GM18858 (cell line): ENCODE data around the gene COL19A1.

Source experiments
- ATAC-seq: cut with Tn5 transposase; IDR thresholded peaks from one replicate; pipeline ENCODE4 v1.9.1; 2021; ENCODE audit not compliant: unreplicated experiment

Gene COL19A1

DNA sequence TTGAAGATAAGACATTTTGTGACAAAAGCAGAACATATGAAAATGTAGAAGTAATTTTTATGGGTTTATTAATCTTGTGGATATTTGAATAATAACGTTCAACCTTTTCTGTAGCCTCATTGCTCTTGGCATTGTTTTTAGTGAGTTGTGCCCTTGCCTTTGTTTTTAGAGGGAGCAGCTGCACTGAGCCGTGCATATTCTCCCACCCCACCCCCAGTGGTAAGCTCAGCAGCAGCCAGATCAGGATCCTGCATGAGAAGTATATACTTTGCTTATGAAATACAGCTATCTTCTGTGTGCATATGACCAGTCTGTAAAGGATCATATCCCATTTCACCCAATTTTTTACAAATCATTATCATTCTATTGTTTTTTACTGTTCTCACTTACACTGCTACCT lies 252.3 kb downstream of the COL19A1 start:
- ATAC-seq, result no peak

DNA sequence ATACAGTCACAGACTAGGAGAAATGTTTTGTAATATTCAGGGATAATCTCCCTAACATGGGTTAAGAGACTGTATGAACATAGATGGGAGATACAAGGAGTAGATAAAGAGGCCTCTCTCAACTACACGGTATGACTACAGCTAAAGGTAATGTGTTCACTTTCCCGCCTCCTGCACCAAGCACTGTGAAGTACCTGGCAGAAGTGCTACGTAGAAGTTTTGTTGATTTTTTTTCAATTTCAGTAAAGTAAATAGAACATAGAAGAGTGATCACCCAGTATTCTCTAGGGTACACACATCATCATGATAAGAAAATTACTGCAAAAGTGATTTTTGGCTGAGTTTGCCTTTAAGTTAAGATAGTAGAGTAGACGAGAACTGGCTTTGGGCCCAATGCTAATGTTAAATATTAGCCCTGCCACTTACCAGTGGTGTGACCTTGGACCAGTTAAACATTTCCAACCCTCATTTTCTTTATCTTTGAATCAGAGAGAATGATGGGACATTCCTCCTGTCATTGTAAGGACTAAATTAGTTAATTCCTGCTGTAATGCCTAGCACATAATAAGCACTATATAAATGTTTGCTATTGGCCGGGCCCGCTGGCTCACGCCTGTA lies 253.0 kb downstream of the COL19A1 start:
- ATAC-seq, result no peak

DNA sequence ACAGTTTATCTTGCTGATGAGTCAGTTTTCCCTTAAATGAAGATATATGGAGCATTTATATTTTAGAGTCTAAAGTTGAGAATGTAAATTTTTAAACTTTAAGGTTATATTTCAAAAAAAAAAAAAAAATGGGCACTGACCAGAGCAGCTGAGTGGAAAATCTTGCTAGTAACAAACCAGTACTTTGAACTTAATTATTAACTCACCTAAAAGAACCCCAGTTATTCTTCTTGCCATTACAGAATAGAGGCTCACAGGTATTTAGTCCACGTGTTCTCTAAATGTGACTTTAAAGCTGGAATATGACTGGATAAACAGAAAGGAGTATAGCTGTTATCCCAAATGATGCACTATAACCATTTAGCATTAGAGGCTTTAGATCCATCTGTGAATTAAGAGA lies 258.1 kb downstream of the COL19A1 start:
- ATAC-seq, result no peak

DNA sequence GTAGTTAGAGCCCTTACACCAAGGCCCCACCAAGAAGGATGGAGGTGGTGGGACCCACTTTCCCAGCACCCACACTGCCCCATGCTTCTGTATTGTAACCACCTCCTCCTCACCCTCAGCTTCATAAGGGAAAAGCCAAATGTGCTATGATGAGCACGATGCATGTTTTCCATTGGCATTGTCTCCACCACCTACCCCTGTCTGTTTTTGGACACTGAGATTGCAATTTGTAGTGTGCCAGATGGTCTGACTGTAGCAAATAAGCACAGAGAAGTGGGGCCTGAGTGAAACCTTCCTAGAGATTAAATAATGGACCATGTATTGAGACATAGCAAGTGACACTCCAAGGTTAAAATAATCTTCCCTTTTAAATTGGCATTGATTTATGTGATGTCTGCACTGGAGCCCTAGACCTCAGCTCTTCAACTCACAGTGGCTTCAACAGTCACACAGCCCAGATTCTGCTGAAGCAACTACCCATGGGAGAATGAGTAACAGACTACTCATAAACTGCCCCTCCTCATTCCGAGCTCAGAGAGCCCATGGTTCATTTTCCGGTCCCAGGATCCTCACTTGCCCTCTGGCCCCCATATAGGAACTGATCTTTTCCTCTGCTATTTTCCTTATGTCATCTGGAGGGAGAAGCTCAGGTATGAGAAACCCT lies 258.7 kb downstream of the COL19A1 start:
- ATAC-seq, result no peak

DNA sequence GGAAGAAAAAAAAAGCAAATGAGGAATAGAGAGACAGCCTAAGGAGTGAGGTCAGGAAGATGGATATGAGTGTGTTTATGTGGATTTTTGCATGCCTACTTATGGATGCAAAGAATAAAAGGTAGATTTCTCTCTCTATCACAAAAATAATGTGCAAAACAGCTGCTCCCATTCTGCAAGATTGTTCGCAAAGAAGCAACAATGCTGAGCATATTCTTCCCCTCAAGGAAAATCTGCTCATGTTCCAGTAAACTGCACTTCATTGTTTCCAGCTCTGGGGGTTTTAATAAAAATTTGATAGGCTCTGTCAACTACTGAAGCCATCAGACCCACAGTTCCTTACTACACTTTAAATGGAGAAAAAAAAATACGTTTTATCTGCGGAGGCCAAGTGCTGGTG lies 259.2 kb downstream of the COL19A1 start:
- no peak for ATAC-seq

DNA sequence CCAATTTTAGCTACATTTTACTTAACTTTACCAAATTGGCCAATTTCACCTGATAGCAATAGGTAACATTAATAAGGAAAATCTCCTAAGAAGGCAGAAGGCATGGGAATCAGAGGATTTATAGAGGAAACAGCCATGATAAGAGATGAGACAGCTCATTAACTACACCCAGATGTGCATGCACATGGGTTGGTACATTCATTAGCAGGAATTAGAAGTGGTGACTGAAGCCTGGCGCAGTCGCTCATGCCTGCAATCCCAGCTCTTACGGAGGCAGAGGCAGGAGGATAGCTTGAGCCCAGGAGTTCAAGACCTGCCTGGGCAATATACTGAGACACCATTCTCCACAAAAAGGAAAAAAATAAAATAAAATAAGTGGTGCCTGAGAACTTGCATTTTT lies 263.0 kb downstream of the COL19A1 start:
- no peak for ATAC-seq

DNA sequence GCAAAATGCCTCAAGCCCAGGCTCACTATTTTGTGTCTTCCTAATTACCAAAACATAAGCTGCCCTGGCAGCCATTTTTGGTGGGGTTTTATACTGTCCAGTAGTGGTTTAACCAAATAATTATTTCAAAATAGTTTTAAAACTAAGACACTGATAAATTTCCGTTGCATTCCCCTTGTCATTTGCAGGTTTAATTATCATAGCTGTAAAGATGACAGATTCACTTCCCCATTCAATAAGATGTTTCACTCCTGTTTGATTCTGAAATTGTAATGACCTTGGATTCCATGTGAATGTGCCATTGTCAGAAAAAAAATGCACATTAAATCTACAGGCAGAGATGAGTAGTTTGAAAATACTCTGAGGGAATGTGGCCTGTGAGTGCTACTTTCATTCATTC lies 264.5 kb downstream of the COL19A1 start:
- ATAC-seq, result peak; percentile 8

DNA sequence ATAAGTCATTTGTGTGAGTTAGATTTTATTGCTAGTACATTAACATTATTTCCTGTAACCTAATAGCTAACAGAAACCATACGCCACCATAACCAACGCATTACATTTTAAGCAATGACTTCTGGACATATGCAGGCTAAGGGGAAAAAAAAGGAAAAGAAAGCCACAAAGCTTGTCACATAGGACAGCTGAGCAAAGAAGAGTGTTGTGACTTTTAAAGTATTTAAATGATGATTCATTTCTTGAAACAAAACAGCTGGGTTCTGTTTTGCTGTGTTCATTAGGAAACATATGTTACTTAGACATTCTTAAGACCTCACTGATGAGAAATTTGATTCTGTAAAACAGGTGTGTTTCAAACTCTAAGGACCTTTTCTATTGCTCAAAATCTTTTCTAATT lies 265.2 kb downstream of the COL19A1 start:
- ATAC-seq, result peak; percentile 96

DNA sequence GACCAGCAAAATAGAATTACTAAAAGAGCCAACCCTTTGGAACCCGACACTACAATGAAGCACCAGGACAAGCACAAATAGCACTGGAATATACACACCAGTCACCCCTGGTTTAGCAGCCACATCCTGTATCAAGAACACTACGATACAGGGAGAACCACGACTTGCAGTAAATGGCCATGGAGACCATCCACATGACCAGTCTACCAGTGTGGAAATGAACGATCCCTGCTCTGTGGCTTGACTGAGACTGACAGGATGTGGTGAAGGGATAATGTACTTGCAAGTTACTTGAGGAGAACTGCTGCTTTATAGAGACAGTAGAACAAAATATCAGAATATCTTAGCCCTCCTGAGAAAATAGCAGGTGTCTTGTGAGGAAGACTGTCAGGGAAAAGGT lies 266.9 kb downstream of the COL19A1 start:
- no peak for ATAC-seq

DNA sequence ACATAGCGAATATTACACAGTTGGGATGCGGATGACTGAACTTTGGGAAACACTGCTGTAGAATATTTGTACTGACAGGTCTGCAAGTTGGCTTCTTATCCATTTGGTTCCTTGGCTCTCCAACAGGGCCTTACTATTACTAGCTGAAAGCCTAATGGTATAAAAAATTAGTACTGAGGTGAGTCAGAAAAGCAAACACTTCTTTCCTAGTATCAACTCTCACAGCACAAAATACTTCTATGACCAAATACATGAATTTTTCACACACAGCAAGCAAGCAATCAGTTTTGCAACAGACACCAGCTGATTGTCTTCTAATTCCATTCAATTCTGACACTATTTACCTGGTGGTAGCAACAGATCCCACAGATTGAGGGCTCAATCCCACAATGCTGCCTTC lies 268.2 kb downstream of the COL19A1 start:
- ATAC-seq, result no peak

DNA sequence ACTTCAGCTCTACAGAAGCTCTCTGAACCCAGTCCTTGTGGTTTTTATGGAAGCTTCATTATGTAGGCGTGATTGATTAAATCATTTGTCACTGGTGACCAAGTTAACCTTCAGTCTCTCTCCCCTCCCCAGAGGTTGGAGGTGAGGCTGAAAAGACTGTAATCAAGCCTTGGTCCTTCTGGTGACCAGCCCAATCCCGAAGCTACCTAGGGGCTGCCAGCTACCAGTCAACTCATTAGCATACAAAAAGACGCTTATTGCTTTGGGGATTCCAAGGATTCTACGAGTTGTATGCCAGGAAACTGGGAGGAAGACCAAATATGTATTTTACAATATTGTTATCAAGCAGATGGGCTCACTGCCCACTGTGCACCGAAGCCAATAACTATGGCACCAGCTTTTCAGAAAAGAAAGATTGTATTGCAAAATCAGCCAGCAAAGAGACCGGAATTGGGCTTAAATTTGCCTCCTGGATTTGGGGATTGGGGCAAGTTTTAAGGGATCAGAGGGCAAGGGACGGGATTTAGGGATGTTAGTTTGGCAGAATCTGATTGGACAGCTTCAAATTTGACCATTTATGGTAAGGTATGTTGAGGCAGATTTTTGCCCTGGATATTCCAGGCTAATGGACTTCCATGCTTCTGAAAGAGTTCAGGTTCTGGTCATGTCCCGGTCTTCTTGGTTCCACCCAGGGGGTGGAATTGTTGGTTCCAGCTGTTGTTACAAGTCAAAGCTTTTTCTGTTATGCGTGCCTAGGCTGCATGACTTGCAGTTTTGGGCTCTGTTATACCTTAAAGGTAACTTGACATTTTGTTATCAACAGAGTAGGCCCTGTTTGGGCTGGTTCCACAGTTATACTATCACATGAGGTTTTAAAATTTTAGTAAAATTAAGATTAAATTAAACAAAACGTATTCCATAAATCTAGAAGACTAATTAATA lies 269.1 kb downstream of the COL19A1 start:
- no peak for ATAC-seq

DNA sequence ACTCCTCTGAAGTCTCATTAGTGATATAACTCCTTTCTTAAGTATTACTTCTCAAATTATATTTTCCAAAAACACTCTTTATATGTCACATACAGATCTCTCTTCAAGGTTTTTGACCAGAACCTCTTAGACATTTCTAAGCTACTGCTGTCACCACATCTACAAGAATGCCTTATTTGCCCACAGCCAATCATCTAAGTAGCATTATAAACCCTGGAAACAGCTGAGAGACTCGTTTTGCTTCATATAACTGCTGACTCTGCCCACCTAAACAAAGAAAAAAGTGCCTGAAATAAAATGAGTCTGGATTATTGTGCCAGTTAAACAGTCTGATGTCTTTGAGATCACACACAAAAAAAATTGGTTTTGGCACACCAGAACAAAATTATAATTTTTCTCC lies 270.6 kb downstream of the COL19A1 start:
- ATAC-seq, result no peak

DNA sequence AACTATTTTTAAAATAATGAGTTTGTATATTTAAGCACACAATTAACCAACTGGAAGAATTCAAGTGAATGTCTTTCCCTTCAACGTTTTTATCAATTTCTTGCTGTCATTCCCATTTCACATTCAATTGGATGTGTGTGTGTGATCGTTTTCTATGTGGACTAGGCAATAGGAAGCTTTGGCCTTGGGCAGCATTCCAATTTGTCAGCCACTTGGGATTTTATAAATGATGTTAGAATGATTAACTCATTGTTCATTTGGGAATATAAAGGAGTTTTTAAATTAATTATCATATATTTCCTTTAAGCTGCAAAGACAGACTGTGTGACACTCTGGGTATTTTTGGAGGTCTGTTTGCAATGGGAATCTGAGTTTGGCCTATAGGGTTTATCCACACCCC lies 274.1 kb downstream of the COL19A1 start:
- ATAC-seq, result no peak

DNA sequence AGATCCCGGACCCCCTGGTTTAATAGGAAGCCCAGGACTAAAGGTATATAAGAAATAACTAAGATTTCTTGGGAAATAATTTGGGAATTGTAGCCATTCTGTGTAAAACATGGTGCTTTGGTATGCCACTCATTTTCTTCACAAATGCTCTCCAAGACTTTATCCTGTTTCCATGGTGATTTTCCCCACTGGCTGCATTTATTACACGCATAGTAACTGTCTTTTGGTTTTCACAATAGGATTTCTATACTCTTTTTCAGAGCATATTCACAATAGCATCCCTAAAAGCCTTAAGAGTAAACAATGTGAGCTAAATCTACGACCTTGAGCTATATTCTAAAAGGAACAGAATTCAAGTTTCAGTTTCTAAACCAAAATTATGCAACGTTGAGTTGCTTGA lies 275.7 kb downstream of the COL19A1 start:
- ATAC-seq, result no peak

DNA sequence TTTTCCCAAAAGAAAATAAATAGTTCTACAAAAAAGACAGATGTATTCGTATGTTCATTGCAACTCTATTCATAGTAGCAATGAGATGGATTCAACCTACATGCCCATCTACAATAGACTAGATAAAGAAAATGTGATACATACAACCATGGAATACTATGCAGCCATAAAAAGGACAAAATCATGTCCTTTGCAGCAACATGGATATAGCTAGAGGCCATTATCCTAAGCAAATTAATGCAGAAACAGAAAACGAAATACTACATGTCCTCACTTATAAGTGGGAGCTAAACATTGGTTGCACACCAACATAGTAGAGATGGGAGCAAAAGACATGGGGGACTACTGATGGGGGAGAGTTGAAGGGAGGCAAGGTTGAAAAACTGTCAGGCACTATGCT lies 278.8 kb downstream of the COL19A1 start:
- no peak for ATAC-seq

DNA sequence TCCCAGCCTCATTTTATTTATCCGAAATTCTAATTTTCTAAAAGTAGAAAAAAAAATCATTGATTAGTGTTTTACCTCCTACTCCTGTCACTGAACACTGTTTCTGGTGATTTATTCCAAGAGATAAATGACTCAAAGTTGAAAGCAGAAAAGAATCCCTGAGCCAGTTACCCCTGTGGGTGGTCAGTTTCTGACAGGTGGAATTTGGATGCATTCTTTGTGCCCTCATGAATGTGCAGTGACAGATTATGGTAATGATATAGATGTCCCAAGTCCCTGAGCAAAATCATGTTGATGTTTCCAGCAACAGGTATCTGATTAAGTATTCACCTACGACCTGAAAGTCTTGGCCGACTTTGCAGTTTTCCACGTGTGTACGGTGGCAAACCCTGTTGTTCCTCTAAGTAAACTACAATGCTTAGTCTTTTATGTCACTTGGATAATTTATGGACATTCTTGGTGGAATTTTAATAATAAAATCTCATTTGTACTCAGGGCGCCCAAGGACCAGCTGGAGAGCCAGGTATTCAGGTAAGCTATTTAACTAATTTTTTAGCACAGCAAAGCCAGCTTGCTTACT lies 282.9 kb downstream of the COL19A1 start:
- no peak for ATAC-seq

DNA sequence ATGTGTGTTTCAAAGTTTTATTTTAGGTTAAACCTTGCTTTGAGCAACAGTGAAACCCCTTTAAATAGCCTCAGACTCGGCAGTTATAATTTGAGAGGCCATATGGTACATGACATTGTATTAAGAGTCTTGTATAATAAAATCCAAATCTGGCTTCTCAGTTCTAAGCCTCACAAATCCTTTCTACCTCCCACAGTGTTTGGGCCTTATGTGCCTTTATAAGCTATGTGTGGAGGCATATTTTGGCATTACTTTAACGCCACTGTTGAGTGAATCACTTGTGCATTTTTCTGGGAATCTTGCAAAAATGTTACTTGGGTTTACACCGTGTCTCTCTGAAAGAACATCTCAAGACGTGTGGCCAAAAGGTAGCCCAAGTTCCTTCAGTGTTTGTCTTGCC lies 284.2 kb downstream of the COL19A1 start:
- no peak for ATAC-seq

DNA sequence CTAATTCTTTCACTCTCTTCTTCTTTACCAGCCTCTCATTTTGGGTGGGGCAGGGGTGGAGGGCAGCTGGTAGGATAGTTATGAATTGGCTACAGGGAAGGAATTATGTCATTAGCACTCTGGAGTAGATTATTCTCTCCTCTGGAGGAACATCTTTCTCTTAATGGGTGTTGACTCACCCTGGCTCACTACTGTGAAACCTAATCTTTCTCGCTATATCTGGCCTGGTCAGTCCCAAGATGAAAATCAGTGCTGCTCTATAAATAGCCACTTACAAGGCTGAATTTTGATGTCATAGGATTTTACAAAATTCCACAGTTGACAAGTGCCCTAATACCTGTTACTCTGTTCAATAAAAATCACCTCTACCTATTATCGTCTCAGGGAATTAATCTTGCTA lies 285.3 kb downstream of the COL19A1 start:
- ATAC-seq, result no peak

DNA sequence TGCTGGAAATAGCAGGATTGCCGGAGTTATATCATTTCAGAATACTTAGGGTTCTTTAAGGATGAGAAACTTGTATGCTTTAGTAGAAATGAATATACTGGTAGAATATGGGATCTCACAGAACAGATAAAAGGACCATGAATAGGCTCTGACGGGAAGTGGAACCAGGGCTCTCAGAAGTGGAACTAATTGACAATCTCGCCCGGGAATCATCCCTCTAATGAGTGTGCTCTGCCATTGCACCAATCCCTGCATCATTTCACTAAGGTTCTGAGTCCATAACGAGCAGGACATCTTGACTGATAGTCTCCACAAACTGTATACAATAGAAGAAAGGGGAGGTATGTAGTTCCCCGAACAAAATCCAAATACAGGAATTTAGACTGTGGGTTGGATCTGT lies 286.4 kb downstream of the COL19A1 start:
- no peak for ATAC-seq

DNA sequence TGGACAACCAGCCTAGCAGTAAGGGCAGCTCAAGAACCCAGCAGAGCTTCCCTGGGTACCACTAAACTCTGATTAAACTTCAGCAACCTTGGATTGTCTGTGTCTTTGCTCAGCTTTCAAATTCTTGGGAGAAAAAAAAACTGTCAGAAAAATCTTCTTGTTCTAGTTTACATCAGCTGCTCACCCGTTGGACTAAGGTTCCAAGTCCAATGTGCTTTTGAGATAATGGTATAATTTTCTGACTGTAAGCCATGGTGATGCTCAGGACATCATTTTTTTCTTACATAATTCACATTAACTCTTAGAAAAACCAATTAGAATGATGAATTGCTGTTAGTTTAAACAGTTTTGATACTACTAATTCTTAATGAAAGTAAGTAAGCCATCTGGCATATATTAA lies 290.7 kb downstream of the COL19A1 start:
- no peak for ATAC-seq

DNA sequence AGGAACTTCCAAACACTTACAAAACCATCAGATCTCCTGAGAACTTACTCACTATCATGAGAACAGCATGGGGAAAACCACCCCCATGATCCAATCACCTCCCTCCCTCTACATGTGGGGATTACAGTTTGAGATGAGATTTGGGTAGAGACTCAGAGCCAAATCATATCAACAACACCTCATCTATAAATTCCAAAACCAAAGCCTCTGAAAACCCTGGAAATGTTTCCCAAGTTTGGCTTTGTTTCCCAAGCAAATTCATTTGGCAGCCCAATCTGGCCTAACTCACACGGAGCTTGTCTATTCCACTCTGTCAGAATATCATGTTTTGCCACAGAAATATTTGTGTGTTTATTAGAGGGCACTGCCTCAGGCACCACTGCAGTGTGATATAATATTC lies 293.9 kb downstream of the COL19A1 start:
- no peak for ATAC-seq

DNA sequence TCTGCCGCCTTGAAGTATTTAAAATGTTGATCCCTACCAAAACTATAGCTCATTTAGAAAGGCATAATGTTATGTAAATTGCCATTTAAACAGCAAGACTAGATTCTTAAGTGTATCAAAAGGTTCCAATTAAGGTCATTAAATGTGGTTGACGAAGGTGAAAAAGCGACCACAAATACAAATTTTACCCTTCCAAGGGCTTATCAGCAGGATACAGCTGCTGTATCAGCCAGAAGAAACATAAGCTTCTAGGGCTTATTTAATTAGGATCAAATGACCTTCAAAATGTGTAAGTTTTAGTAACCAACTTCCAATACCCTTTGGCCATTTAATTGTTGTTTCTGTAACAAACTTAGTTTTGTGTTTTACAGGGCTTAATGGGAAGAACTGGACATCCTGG lies 296.6 kb downstream of the COL19A1 start:
- ATAC-seq, result no peak
